Stimulated activated CD4-positive, alpha-beta T cell treated with anti-CD3 and anti-CD28 coated beads, Interleukin-12 subunit alpha, Interleukin-12 subunit beta, amount 100 ng/mL, for 48 hours (primary cell): Measurements from ENCODE around the gene PLEK2.
"Not testable (repeated sequence)": the region's sequence is repeated elsewhere in the genome, so short reads cannot be mapped to it uniquely, and the experiment has no call there.

Source experiments
- DNase-seq, 3 donors: peaks; one replicate each; pipeline ENCODE4 v3.0.0-alpha.2; 2020; ENCODE audit warnings: low read depth in 2 of 3, low spot score in 1 of 3

The PLEK2 gene, protein sequence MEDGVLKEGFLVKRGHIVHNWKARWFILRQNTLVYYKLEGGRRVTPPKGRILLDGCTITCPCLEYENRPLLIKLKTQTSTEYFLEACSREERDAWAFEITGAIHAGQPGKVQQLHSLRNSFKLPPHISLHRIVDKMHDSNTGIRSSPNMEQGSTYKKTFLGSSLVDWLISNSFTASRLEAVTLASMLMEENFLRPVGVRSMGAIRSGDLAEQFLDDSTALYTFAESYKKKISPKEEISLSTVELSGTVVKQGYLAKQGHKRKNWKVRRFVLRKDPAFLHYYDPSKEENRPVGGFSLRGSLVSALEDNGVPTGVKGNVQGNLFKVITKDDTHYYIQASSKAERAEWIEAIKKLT

GRCh38 chr14:67411820-67412421 is at the start of gene PLEK2:
PLEK2 (minus strand) TSS chr14:67412165; CDS start chr14:67412059, 106 bp downstream.
- peak; percentile 13 to 30 (median 15) for DNase-seq

DNA sequence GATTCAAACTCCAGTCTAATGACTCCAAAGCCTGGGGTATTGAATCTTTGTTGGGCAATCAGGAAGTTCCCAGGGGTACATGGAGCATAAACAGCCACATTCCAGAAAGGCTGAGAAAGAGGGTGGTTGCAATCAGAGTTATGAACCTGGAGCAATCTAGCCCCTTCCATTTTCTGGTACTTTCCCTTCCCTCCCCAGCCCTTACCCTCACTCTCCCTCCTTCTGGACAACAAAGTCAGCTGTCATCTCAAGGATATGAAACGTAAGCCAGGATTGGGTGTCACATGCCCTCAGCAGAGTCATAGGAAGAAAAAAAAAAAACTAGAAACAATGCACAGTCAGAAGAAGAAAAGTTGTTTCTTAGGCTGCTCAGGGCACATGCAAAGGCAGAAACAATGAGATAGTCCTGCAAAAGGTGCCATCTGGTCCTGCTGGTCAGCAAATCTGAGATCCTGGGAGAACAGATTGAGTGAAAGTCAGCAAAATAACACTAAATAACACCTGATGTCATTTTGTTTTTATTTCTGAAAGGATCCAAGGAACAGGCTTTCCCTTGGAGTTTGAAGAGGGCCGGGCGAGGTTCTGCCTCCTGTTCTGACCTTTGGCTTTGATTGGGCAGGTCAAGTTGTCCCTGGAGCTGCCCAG is 49.5 kb upstream of the PLEK2 start:
- no peak for DNase-seq

GRCh38 chr14:67459336-67459735 is 47.4 kb upstream of the PLEK2 start:
- no peak for DNase-seq

GRCh38 chr14:67457782-67458181 is 45.8 kb upstream of the PLEK2 start:
- no peak for DNase-seq

- DNase-seq: no peak
Measured at GRCh38 chr14:67456732-67457131, 44.8 kb upstream of the PLEK2 start.

GRCh38 chr14:67453575-67454300 is 41.8 kb upstream of the PLEK2 start:
- no peak for DNase-seq

DNA sequence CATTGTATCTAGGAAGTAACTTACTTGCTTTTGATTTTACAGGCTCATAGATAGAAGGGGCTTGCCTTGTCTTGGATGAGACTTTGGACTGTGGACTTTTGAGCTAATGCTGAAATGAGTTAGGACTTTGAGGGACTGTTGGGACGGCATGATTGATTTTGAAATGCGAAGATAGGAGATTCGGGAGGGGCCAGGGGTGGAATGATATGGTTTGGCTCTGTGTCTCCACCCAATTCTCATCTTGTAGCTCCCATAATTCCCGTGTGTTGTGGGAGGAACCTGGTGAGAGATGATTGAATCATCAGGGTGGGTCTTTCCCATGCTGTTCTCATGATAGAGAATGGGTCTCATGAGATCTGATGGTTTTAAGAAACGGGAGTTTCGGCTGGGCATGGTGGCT is 39.7 kb upstream of the PLEK2 start:
- not testable (repeated sequence) for DNase-seq

GRCh38 chr14:67449096-67449495 is 37.1 kb upstream of the PLEK2 start:
- no peak for DNase-seq

DNA sequence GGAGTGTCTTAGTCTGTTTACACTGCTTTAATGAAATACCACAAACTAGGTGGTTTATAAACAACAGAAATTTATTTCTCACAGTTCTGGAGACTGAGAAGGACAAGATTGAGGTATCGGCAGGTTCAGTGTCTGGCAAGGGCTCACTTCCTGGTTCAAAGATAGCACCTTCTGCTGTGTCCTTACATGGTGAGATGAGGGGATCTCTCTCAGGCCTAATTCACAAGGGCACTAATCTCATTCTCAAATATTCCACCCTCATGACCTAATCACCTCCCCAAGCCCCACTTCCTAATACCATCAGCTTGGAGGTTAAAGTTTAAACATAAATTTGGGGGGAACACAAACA is 35.0 kb upstream of the PLEK2 start:
- no peak for DNase-seq

DNA sequence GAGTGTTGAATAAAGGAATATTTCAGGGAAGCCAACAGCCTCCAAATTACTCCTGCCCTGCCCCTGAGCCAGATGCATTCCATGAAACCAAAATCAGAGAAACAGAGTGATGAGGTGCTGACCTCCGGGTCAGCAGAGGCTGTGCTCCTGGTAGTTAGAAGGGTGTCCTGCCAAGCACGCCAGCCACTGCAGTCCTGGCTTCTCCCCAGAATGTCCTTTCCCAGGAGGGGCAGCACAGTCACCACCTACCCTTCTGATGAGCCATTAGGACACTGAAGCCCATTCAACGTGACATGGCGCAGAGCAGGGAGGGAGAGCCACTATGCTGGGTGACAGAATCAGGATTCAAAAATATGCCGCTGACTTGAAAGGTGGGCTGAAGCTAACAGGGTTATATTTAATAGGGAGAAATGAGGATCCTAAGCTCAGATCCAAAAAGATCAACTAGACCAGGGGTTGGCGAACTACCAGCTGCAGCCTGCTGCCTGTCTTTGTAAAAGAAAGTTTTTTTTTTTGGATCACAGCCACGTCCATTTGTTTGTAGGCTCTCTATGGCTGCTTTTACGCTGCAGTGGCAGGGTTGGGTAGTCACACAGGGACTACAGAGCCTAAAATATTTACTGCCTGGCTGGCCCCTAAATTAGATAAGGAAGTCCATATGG is 34.5 kb upstream of the PLEK2 start:
- no peak for DNase-seq

DNA sequence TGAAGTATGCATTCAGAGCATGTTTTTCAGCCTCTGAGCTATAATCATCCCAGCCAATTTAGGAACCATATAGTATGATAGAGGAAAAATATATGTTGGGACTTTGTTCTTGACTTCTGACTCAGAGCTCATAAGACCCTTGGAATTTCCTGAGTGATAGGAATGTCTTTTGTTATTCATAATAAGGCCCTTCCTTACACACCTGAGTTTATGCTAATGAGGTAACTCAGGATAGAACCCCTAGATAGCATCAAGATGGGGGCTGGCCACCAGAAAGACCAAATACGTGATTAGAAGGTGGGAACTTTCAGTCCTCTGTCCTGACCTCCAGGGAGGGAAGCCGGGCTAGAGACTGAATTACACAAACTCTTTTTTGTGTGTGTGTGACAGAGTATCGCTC is 32.4 kb upstream of the PLEK2 start:
- DNase-seq: no peak

DNA sequence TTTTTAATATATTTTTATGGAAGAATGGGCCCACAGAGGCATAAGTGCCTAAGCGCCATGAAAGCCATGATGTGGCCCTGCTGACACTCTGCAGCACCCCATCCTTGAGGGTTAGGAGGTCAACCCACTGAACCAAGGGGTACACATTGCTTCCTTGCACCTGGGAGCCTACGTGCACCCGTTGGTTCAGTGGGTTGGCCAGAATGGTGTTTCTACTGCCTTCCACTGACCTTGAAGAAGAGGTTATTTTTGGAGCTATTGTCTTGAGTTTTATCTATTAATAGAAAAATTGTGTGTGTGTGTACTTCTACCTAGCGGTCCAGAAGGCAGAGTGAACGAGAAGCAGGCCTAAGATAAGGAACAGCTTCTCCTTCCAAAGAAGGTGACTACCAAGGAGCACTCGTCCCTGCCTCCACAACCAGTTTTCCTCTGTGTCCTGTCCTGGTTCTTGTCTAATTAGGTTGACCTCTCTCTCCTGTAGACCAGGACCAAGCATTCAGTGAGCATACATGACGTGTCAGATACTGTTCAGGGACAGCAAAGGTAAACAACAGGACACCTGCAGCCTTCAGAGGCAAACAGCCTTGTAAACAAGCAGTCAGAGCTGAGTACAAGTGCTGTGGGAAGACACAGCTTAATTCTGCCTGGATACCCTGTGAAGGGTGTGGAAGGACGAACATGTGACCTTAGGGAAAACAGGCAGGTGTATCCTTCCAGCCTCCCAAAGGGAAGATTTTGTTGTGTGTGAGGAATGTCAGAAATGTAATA is 30.4 kb upstream of the PLEK2 start:
- DNase-seq: no peak

GRCh38 chr14:67441672-67442071 is 29.7 kb upstream of the PLEK2 start:
- no peak for DNase-seq

DNA sequence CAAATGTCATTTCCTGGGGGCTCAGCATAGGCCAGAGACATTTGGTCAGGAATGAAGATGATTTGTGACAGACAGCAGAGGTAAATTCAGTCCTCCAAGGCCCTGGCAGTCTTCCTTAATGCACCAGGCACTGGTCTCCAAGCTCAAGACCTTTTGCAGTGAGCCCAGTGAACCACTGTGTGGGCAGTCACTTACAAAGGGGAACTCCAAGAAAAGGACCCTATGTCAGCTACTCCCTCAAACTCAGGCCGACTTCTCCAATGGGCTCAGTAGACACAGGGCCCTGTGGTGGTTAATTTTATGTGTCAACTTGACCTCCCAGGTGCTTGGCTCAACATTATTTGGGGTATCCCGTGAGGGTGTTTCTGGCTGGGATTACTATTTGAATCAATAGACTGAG is 29.3 kb upstream of the PLEK2 start:
- DNase-seq: no peak

GRCh38 chr14:67440513-67440912 is 28.5 kb upstream of the PLEK2 start:
- DNase-seq: no peak

DNA sequence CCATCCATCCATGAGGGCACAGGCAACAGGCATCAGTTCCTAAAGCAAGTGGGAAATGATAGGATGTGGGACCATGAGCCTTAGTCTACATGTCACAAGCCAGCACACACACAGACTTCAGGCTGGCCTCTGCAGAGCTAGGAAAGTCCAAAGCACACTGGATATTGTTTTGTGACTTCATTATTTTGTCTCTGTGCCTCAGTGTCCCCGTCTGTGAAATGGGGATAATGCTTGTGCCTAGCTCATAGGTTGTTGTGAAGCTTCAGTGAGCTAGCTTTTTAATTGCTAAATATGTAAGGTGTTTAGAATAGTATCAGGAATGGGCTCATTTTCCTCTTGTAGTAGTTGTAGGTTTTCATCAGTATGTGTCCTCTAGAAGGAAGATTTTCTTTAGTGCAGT is 27.0 kb upstream of the PLEK2 start:
- DNase-seq: no peak

GRCh38 chr14:67436006-67436866 is 24.3 kb upstream of the PLEK2 start:
- no peak for DNase-seq

- DNase-seq: no peak
Measured at GRCh38 chr14:67435603-67436002, 23.6 kb upstream of the PLEK2 start.

GRCh38 chr14:67432050-67432564 is 20.1 kb upstream of the PLEK2 start:
- DNase-seq: no peak
